NB4 (cell line): ENCODE measurements around the gene CEP55.

Experiments
- CTCF ChIP-seq: IDR thresholded peaks from one replicate; pipeline ENCODE4 v1.5.1; 2012; ENCODE audit warnings: low read depth, low read length
- MAX ChIP-seq: IDR thresholded peaks from 2 replicates; pipeline ENCODE4 v1.6.1; 2011; ENCODE audit warnings: low read depth, low read length
- POLR2A ChIP-seq: IDR thresholded peaks from 2 replicates; pipeline ENCODE4 v1.6.1; 2011; ENCODE audit warnings: mild to moderate bottlenecking; ENCODE audit not compliant: insufficient read length; ENCODE audit errors: extremely low read depth

- TF ChIP-seq CTCF (no peak), POLR2A (no peak), MAX (no peak)
These were observed 17.5 kb upstream of the CEP55 start for GRCh38 chr10:93478873-93479272.
